Skin epidermis (tissue), 12 donors: Measurements from ENCODE around the gene PNLIPRP3.
"Not testable (repeated sequence)": the region's sequence is repeated elsewhere in the genome, so short reads cannot be mapped to it uniquely, and the experiment has no call there.

Experiments used
- H3K27ac ChIP-seq, 21 experiments: fragments of 200-600 bp; sonication (generic) in 11 of 21; one replicate each; pipeline ENCODE4 v1.5.0; 2020; ENCODE audit warnings: mild to moderate bottlenecking in 3 of 21, inconsistent platforms in 2 of 21, moderate library complexity in 2 of 21
- H3K4me3 ChIP-seq, 7 experiments: fragments of 200-600 bp; sonication (generic) in 2 of 7; one replicate each; pipeline ENCODE4 v1.5.0; 2020; ENCODE audit warnings: inconsistent platforms in 2 of 7, mild to moderate bottlenecking in 2 of 7, moderate library complexity in 1 of 7

Gene PNLIPRP3

DNA sequence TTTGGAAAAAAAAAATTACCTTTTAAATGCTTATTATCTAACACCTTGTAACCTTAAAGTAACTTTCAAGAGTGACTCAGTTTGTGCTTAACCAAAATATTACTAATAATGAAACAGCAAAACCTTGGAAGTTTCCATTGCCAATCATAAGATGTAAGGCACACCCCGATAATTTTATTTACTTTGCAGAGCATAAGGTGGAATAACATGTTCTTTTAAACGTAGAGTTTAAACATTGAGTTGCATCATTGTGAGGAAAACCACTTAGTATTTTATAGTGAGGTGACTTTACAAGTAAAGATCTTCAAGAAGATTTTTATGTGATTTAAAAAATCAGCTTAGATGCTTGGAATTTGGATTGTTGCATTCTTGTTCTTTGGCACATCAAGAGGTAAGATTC, at the start of gene PNLIPRP3:
Gene PNLIPRP3 (plus strand): TSS at position 177 of the 400 bp plus-strand sequence. CDS start 166 bp downstream, at position 343.
- peak within 1 kb of the TSS in 17 of 21 experiments; percentile 1 to 89 (median 69) for H3K27ac ChIP-seq
- H3K4me3 ChIP-seq: peak within 1 kb of the TSS in 4 of 7 experiments; percentile 10 to 36 (median 22)

DNA sequence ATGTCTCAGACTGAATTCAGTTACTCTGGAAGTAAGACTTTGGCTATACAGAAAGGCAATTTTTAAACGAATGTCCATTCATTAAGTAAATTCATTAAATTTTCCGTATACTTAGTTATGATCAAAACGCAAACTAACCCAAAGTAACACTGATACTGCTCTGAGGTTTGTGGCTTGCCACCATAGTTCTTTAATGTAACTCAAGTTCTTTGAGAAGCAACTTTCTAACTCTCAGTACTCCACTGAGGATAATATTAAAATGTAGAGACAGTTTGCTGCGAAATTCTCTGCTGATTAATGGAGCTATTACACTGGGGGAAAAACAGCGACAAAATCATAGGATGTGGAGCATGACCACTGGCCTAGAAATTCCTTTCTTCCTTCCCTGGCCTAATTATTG, 45.4 kb upstream of the PNLIPRP3 start:
- H3K27ac ChIP-seq: no peak overlapping the region
- H3K4me3 ChIP-seq: no peak overlapping the region

DNA sequence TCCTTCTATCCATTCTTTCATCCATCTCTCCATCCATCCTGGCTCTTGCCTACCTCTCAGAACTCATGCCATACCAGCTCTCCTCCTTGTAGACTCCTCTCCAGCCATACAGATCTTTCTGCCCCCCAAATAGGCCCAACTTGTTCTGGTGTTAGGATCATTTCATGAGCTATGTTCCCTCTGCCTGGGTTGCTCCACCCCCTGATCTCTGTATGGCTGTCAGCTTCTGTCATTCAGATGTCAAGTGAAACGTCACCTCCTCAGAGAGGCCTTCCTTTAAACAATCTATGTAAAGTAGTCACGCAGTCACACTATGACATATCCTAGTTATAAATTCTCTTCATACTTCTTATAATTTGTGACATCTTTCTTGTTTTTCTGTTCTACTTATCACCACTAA, 42.3 kb upstream of the PNLIPRP3 start:
- no peak overlapping the region for H3K27ac ChIP-seq
- no peak overlapping the region for H3K4me3 ChIP-seq

DNA sequence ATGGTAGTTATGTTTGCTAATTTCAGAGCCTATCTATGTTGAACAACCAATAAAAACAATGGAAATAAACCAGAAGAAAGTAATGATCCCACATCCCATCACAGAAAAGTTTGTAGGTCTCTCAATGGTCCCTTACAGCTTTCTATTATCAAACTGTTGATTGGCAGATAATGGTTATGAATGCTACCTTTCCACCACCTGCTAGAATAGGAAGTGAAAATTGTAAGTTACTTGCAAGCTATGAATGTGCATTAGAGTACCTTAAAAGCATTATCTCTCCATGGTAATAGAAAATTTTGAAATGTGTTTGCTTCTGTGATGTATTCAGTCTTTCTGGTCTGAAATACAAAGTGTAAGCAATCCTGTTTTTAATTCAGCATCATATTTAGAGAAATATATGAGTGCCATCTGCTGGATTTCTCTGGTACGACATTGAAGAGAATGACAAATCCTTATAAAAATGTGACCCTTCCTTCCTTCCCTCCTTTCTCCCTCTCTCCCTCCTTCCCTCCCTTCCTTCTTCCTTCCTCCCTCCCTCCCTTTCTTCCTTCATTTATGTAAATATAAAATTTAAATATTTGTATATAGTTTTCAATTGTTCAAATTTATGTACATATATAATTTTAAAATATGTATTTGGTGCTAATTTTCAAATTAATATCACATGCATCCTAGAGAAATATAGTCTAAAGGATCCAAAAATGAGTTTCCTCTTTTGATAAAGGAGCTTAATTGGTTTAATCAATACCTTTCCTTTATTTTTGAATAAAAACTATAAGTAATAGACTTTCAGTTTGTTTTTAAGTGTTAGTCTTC, 41.4 kb upstream of the PNLIPRP3 start:
- H3K27ac ChIP-seq: no peak overlapping the region
- H3K4me3 ChIP-seq: no peak overlapping the region

DNA sequence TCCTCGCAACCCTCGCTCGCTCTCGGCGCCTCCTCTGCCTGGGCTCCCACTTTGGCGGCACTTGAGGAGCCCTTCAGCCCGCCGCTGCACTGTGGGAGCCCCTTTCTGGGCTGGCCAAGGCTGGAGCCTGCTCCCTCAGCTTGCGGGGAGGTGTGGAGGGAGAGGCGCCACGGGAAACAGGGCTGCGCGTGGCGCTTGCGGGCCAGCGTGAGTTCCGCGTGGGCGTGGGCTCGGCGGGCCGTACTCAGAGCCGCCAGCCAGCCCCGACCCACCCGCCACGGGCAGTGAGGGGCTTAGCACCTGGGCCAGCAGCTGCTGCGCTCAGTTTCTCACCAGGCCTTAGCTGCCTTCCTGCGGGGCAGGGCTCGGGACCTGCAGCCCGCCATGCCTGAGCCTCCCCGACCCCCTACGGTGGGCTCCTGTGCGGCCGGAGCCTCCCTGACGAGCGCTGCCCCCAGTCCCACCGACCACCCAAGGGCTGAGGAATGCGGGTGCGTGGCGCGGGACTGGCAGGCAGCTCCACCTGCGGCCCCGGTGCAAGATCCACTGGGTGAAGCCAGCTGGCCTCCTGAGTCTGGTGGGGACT, 34.3 kb upstream of the PNLIPRP3 start:
- H3K4me3 ChIP-seq, H3K27ac ChIP-seq: not testable (repeated sequence)

DNA sequence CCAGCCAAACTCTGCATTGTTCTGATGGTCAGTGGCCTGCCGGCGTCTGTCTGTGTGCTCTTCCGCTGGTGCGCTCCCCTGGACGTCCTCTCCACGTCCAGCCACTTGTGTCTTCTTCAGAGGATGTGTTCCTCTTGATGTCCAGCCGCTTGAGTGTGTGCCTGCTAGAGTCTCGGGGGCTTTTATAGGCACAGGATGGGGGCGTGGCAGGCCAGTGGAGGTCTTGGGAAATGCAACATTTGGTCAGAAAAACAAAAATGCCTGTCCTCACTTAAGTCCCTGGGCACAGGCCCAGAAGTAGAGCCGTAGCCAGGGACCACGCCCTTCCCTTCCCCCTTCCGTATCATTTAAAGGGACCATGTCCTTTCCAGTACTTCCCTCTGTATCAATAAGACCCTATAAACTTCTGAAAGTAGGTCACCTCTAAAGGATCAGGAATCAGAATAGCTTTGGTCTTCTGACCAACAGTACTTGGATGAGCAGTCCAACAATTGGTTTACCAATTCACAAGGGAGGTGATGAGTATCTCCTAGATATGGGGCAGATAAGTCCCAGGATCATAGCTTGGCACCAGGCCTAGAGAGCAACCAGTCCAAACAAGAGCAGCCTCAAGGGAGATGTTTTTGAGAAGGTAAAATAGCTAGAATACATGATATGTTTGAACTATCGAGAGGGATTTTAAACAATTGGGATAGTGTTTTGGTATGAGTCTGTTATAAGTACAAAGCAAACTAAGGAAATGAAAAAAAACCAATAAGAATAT, 32.2 kb upstream of the PNLIPRP3 start:
- H3K27ac ChIP-seq: peak overlapping the region in 1 of 21 experiments; percentile 25
- H3K4me3 ChIP-seq: no peak overlapping the region

DNA sequence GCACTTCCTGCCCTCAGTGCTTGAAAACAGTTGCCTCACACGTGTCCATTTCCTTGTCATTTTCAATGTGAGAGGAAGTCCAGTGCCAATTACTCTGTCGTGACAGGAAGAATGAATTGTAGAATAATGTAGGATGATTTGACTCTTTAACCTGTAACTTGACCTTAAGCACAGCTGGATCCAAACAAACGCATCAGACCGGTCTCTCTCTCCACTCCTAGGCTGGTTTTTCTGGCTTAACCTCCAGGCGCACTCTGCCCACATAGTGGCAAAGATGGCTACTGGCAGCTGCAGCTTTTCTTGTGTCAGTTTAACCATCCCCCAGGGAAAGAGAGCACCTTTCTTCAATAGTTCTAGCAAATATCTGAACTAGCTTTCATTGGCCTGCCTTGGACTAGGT, 29.4 kb upstream of the PNLIPRP3 start:
- Histone ChIP-seq H3K4me3 (no peak overlapping the region), H3K27ac (peak overlapping the region in 4 of 21 experiments; percentile 5 to 48 (median 29))

DNA sequence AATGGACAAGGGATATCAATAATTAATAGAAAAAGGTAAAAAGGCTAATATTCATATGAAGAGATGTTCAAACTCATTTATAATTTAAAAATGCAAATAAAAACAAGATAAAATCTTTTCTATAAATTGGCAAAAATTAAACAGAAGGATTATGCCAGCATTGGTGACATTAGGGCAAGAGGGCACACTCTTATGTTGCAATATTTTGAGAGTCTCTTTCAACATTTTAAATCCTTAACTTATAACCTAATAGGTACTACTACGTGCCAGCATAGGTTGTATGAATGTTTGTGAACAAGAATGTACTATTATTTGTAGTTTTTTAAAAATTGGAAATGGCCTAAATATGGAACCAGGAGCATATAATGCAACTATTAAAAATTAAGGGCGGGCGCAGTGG, 24.8 kb upstream of the PNLIPRP3 start:
- H3K27ac ChIP-seq: no peak overlapping the region
- H3K4me3 ChIP-seq: no peak overlapping the region

DNA sequence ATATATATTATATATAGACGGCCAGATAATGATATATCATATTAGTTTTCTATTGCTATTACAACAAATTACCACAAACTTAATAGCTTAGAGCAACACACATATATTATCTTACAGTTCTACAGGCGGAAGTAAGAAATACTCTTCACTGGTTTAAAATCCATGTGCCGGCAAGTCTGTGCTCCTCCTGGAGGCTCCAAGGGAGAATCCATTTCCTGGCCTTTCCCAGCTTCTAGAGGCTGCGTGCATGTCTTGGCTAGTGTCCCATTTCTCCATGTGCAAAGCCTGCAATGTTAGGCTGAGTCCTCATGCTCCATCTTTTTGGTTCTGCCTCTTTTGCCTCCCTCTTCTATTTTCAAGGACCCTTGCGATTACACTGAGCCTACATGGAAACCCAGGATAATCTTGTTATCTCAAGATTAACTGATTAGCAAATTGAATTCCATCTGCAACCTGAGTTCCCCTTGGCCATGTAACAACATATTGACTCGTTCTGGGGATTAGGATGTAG, 23.9 kb upstream of the PNLIPRP3 start:
- no peak overlapping the region for H3K4me3 ChIP-seq
- H3K27ac ChIP-seq: no peak overlapping the region

DNA sequence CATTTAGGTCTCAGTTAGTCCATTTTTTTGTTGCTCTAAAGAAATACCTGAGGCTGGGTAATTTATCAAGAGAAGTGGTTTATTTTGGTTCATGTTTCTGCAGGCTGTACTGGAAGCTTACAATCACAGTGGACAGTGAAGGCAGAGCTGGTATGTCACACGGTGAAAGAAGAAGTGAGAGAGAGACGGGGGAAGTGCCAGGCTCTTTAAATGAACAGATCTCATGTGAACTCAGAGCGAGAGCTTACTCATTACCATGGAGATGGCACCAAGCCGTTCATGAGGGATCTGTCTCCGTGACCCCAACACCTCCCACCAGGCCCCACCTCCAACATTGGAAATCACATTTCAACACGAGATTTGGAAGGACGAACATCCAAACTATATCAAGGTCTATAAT, 18.9 kb upstream of the PNLIPRP3 start:
- no peak overlapping the region for H3K27ac ChIP-seq
- H3K4me3 ChIP-seq: no peak overlapping the region

DNA sequence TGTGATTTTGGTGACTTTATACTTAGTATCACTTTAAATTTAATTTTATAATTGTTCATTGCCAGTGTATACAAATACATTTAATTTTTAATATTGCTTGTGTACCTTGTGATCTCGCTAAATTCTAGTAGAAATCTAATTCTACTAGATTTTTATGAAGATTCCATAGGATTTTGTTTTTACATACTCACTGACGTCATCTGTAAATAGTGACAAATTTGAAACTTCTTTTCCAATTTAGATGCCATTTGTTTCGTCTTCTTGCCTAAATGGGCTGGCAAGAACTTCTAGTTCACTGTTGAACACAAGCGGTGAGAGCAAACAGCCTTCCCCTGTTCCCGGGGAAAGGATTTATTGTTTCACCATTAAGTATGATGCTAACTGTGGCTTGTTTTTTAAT, 17.3 kb upstream of the PNLIPRP3 start:
- Histone ChIP-seq H3K27ac (no peak overlapping the region), H3K4me3 (no peak overlapping the region)

DNA sequence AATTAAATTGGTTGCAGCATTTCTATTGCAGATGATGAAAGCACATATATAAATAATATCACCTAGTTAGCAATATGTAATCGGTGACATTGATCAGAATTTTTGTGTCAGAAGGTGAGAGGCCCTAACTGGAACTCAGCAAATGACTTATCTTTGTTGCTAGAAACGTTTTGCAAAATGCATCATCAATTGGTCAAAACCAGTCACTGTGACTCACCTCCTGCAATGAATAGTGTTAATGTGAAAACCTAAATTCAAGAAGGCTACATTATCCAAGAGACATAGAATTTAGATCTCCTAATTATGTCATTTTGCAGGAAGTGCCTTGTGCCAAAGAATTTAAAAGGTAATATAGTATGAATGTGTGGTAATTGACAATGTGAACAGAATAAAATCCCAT, 9.8 kb upstream of the PNLIPRP3 start:
- peak overlapping the region in 1 of 21 experiments; percentile 41 for H3K27ac ChIP-seq
- H3K4me3 ChIP-seq: no peak overlapping the region

DNA sequence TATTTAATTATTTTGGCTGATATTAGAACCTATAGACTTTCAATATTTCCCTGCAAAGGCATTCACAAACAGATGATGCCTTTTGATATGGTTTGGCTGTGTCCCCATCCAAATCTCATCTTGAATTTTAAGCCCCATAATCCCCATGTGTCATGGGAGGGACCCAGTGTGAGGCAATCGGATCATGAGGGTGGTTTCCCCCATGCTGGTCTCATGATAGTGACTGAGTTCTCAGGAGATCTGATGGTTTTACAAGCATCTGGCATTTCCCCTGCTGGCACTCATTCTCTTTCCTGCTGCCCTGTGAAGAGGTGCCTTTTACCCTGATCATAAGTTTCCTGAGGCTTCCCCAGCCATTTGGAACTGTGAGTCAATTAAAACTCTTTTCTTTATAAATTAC, 9.3 kb upstream of the PNLIPRP3 start:
- H3K4me3 ChIP-seq: no peak overlapping the region
- peak overlapping the region in 2 of 21 experiments; percentile 41 to 43 for H3K27ac ChIP-seq

DNA sequence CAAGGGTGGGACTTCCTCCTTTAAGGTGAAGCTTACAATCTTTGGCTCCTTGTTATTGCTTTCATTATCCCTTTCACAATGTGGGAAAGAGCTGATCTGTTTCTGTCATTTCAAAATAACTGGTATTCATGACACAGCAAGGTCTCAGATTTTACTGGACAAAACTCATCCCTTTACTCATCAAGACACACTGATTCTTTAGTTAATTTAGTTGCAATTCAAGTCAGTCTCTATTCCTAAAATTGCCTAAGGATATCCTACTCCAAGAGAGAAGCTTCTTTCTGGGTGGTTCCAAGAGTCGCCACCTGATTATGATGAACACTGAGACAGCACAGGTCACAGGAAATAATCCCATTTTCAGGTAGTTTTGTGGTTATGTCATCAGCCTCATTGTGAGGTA, 5.8 kb upstream of the PNLIPRP3 start:
- H3K27ac ChIP-seq: no peak overlapping the region
- H3K4me3 ChIP-seq: no peak overlapping the region

DNA sequence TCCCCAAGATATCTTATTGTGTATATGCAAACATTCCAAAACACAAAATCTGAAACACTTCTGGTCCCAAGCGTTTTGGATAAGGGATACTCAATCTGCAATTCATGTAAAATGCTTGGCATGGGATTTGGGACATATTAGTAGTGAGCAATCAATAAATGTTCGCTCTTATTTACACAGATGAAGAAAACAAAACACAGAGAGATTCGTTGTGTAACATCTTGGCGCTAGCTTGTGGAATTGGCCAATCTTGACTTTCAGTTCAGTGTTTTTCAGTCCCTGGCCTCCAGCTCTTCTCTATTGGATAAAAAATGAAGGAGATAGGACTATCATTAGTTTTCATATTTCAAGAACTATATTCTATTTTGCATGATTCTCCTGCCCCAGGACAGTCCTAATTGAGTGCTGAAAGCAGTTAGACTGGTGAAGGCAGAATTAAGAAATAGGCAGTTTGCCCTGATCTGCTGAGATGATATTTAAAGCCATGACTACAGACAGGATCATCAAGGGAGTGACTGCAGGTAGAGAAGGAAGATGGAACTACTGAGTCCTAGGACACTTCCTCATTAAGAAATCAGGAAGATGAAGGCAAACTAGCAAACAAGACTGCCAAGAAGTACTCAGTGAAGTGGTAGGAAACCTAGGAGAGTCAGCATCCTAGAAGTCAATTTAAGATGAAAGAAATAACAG, 1.8 kb downstream of the PNLIPRP3 start:
- Histone ChIP-seq H3K27ac (peak overlapping the region in 17 of 21 experiments; percentile 20 to 89 (median 75)), H3K4me3 (peak overlapping the region in 4 of 7 experiments; percentile 2 to 36 (median 15))

DNA sequence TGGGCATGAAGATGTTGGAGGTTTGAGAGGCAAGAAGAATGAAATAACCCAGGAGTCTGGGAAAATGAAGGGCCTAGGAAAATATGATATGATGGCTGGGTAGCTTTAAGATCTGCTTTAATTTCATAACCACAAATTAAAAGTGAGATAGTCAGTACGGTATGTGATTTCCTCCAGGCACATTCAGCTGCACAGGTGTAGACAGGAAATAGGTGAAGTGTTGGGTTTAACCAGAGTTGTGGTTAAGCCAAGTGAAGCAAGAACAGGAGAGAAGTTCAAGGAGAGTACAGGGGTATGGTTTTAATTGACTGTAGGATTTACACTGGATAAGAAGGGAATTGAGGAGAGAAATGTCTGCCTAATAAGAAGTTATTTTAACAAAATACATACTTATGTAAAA, 2.6 kb downstream of the PNLIPRP3 start:
- peak overlapping the region in 17 of 21 experiments; percentile 20 to 84 (median 75) for H3K27ac ChIP-seq
- H3K4me3 ChIP-seq: peak overlapping the region in 1 of 7 experiments; percentile 14

DNA sequence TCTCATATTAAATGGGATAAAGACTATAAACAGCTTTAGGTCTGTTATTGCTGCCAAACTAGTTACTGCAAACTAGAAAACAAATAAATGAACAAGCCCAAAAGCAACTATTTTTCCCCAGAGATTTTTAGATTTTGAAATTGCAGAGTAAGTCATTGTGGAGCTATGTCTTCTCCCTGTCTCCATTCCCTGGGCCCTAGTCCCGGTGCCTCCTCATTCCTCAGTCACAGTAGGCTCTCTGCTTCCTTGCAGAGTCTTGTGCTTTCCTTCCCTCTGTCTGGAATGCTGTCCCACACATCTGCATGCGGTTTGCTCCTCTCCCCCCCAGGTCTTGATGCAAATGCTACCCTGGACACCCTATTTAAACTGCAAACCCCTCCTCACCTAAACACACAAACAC, 4.0 kb downstream of the PNLIPRP3 start:
- no peak overlapping the region for H3K4me3 ChIP-seq
- peak overlapping the region in 8 of 21 experiments; percentile 2 to 84 (median 22) for H3K27ac ChIP-seq

DNA sequence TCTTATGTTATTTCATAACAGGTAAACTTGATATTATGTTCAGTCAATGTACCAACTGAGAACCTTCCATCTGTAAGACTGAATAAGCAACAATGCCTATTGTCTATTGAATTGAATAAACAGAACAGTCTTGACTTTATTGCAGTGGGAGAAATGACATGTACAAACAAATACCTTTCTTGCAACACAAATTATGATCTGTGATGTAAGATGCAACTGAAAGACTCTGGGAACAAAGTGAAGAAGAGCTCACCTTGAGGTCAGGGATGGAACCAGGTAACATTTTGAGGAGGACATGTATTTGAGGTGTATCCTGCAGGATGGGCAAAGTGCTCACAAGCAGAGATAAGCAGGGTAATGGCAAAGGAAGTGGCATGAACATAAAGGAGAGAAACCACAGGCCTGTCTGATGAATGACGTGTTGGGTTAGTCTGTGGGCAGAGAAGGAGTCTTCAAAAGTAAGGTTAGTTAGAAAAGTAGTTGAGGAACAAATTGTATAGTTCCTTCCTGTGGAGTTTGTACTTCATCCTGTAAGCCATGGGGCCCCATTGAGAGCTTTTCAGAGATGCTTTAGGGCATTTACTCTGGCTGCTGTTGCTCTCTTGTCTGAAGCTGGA, 9.5 kb downstream of the PNLIPRP3 start:
- Histone ChIP-seq H3K4me3 (no peak overlapping the region), H3K27ac (peak overlapping the region in 6 of 21 experiments; percentile 3 to 65 (median 36))
